ENCODE data around the gene LIME1. TPM values are rescaled to one million over a fixed set of nuclear protein-coding genes. Genes with fewer than 3 reads are reported as not detected.

LIME1 gene
- total RNA-seq, 1 donor from 2014 or later = 15.7 TPM

Other genes starting within 250 kb of the LIME1 start
- 1.4 and 2.4 TPM in 2 replicates for gene EEF1A2, start 237.6 kb upstream of the LIME1 start, total RNA-seq
- gene PPDPF, start 215.9 kb upstream of the LIME1 start, total RNA-seq = 135 and 143 TPM in 2 replicates
- gene PTK6, start 199.3 kb upstream of the LIME1 start, total RNA-seq = 0.32 and 0.46 TPM in 2 replicates
- not detected in 2 replicates for gene SRMS, start 188.9 kb upstream of the LIME1 start, total RNA-seq
- gene FNDC11, start 182.5 kb upstream of the LIME1 start, total RNA-seq = 0.18 and 0.27 TPM in 2 replicates
- 10.3 and 11.5 TPM in 2 replicates for gene HELZ2, start 162.4 kb upstream of the LIME1 start, total RNA-seq
- gene GMEB2, start 109.6 kb upstream of the LIME1 start, total RNA-seq = 12.4 and 13.6 TPM in 2 replicates
- 6.5 and 7.1 TPM in 2 replicates for gene STMN3, start 83.2 kb upstream of the LIME1 start, total RNA-seq
- 44.0 and 46.9 TPM in 2 replicates for gene RTEL1, start 78.4 kb upstream of the LIME1 start, total RNA-seq
- gene TNFRSF6B, start 40.0 kb upstream of the LIME1 start, total RNA-seq = not detected in 2 replicates
- 59.0 and 59.1 TPM in 2 replicates for gene ARFRP1, start 28.7 kb upstream of the LIME1 start, total RNA-seq
- gene ZGPAT, start 28.6 kb upstream of the LIME1 start, total RNA-seq = 29.0 and 36.1 TPM in 2 replicates
- 48.3 and 53.0 TPM in 2 replicates for gene SLC2A4RG, start 3.1 kb downstream of the LIME1 start, total RNA-seq
- 1.1 and 1.9 TPM in 2 replicates for gene ZBTB46, start 94.6 kb downstream of the LIME1 start, total RNA-seq
- gene ABHD16B, start 124.8 kb downstream of the LIME1 start, total RNA-seq = 0.16 TPM in 1 of 2 replicates, not detected in the other
- gene TPD52L2, start 128.6 kb downstream of the LIME1 start, total RNA-seq = 62.5 and 66.7 TPM in 2 replicates
- gene DNAJC5, start 158.5 kb downstream of the LIME1 start, total RNA-seq = 38.1 and 40.0 TPM in 2 replicates
- gene UCKL1, start 219.8 kb downstream of the LIME1 start, total RNA-seq = 48.7 and 51.2 TPM in 2 replicates
- gene ZNF512B, start 233.3 kb downstream of the LIME1 start, total RNA-seq = 26.2 and 27.0 TPM in 2 replicates
- 23.4 and 25.3 TPM in 2 replicates for gene SAMD10, start 243.0 kb downstream of the LIME1 start, total RNA-seq
- 68.9 and 70.3 TPM in 2 replicates for gene PRPF6, start 244.5 kb downstream of the LIME1 start, total RNA-seq

Data from activated T-helper 2 cell treated with anti-CD3 and anti-CD28 coated beads, Interferon-gamma antibody, Interleukin-2, Interleukin-4, amounts not matched to agents 10 μg/mL and 5 μg/mL and 100 μg/mL, durations not matched to agents 14 hours and 24 hours and 36 hours (primary cell).